ENCODE data around the gene KCNAB3.

- TF ChIP-seq YY1 (IDR thresholded peaks at IDR 0.05; ENCODE audit: low read depth) (no peak), RAD21 (IDR thresholded peaks at IDR 0.05; ENCODE audit: low read depth) (no peak), TAF1 (IDR thresholded peaks at IDR 0.05; ENCODE audit: low read depth) (no peak), REST (IDR thresholded peaks at IDR 0.05; ENCODE audit: low read depth) (no peak), TEAD4 (IDR thresholded peaks at IDR 0.05) (no peak), CREB1 (IDR thresholded peaks at IDR 0.05; ENCODE audit: low read depth) (no peak), MAX (IDR thresholded peaks at IDR 0.05) (no peak), EGR1 (IDR thresholded peaks at IDR 0.05) (no peak), NFIC (IDR thresholded peaks at IDR 0.05) (no peak)
Observed at GRCh38 chr17:7922269-7922844, 7.3 kb downstream of the KCNAB3 start.
